ENCODE measurements around the gene C1GALT1C1.

DNA sequence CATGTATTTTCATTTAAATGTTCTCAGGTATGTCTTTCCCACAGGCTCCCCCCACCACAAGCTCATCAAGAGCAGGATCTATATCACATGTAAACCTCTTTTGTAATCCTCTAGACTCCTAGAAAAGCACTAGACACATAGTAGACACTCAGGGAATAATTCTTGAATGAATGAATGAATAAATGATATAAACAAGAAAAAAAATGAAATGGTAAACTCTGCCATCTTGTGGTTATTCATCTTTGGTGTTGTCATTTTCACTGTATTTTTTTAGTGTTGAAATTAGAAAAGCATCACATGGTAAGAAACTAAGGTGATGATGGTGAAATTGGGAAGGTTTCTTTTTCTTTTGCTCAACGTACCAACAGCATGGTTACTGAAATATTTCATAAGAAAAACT lies 34.2 kb upstream of the C1GALT1C1 start:
- TF ChIP-seq ZFX (IDR thresholded peaks at IDR 0.05) (no peak), POLR2A (IDR thresholded peaks at IDR 0.05; ENCODE audit: borderline replicate concordance, extremely low read depth, insufficient read depth, insufficient read length) (no peak), ZNF274 (IDR thresholded peaks at IDR 0.05; ENCODE audit: low read depth, low read length) (no peak), REST (IDR thresholded peaks at IDR 0.05; ENCODE audit: low read depth) (no peak)
- TF ChIP-seq, protein P1, sequence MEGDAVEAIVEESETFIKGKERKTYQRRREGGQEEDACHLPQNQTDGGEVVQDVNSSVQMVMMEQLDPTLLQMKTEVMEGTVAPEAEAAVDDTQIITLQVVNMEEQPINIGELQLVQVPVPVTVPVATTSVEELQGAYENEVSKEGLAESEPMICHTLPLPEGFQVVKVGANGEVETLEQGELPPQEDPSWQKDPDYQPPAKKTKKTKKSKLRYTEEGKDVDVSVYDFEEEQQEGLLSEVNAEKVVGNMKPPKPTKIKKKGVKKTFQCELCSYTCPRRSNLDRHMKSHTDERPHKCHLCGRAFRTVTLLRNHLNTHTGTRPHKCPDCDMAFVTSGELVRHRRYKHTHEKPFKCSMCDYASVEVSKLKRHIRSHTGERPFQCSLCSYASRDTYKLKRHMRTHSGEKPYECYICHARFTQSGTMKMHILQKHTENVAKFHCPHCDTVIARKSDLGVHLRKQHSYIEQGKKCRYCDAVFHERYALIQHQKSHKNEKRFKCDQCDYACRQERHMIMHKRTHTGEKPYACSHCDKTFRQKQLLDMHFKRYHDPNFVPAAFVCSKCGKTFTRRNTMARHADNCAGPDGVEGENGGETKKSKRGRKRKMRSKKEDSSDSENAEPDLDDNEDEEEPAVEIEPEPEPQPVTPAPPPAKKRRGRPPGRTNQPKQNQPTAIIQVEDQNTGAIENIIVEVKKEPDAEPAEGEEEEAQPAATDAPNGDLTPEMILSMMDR (IDR thresholded peaks at IDR 0.05 in 2 of 3, conservative IDR thresholded peaks at IDR 0.05 in 1 of 3; ENCODE audit: borderline replicate concordance in 1 of 3, insufficient read depth in 1 of 3, low read depth in 2 of 3, low read length in 2 of 3): peak in 2 of 3 experiments; percentile 45 to 57; a peak in 4 of 6 replicates
